HG03280 (cell line): ENCODE data around the gene FOLR2.

Experiments
- ATAC-seq: cut with Tn5 transposase; IDR thresholded peaks from one replicate; pipeline ENCODE4 v1.9.1; 2021; ENCODE audit warnings: mild to moderate bottlenecking, moderate library complexity; ENCODE audit not compliant: unreplicated experiment

FOLR2 gene

GRCh38 chr11:72229336-72229924 is 12.8 kb downstream of the FOLR2 start:
- no peak for ATAC-seq

- no peak for ATAC-seq
These were observed 13.6 kb downstream of the FOLR2 start for GRCh38 chr11:72229925-72230763.

- ATAC-seq, result no peak
These were observed 14.3 kb downstream of the FOLR2 start for GRCh38 chr11:72230764-72231365.

- ATAC-seq, result no peak
These were observed 15.0 kb downstream of the FOLR2 start for GRCh38 chr11:72231396-72232259.

- ATAC-seq, result no peak
These were observed 15.9 kb downstream of the FOLR2 start for GRCh38 chr11:72232260-72233055.

GRCh38 chr11:72233056-72233772 is 16.6 kb downstream of the FOLR2 start:
- no peak for ATAC-seq

GRCh38 chr11:72233773-72234513 is 17.3 kb downstream of the FOLR2 start:
- no peak for ATAC-seq

- ATAC-seq, result no peak
These were observed 17.9 kb downstream of the FOLR2 start for GRCh38 chr11:72234514-72234830.

- ATAC-seq, result no peak
These were observed 18.3 kb downstream of the FOLR2 start for GRCh38 chr11:72234920-72235319.

GRCh38 chr11:72235351-72236057 is 18.9 kb downstream of the FOLR2 start:
- no peak for ATAC-seq

- no peak for ATAC-seq
These were observed 19.6 kb downstream of the FOLR2 start for GRCh38 chr11:72236083-72236697.

- no peak for ATAC-seq
These were observed 20.1 kb downstream of the FOLR2 start for GRCh38 chr11:72236774-72237111.

- no peak for ATAC-seq
These were observed 20.7 kb downstream of the FOLR2 start for GRCh38 chr11:72237112-72237931.

- ATAC-seq, result no peak
These were observed 21.5 kb downstream of the FOLR2 start for GRCh38 chr11:72238040-72238450.

- no peak for ATAC-seq
These were observed 22.1 kb downstream of the FOLR2 start for GRCh38 chr11:72238492-72239312.

GRCh38 chr11:72239313-72239848 is 22.8 kb downstream of the FOLR2 start:
- no peak for ATAC-seq
